Common myeloid progenitor, CD34-positive (primary cell): ENCODE measurements around the gene SLC25A43.

ENCODE experiments used
- CTCF ChIA-PET: fragments of 350-600 bp; sonication (Branson Sonifier 250); formaldehyde crosslinking; loops from one replicate; lab custom pipeline; 2021; ENCODE audit warnings: antibody characterized with exemption; lab: Charles Lee
- POLR2A ChIA-PET: fragments of 350-600 bp; sonication (Branson Sonifier 250); formaldehyde crosslinking; loops from one replicate; lab custom pipeline; 2021; ENCODE audit warnings: antibody characterized with exemption; lab: Charles Lee
- DNase-seq, 3 donors: peaks; one replicate each; pipeline versions ENCODE4 v3.0.0 to v3.0.0-alpha.2; 2013
- H3K27ac ChIP-seq, 2 experiments: 1 replicate in 1 of 2; 2 replicates in 1 of 2; pipeline ENCODE4 v1.7.0; 2013; ENCODE audit warnings: inconsistent platforms in 2 of 2, low read length in 2 of 2, mild to moderate bottlenecking in 2 of 2, low read depth in 1 of 2, moderate library complexity in 1 of 2; ENCODE audit not compliant: severe bottlenecking in 2 of 2, insufficient read depth in 1 of 2, poor library complexity in 1 of 2
- H3K27me3 ChIP-seq, 5 experiments: replicated peaks in 2 of 5; 1 replicate in 3 of 5; 2 replicates in 2 of 5; pipeline versions ENCODE4 v1.6.1 to v1.7.0; 2013; ENCODE audit warnings: low read length in 4 of 5, mild to moderate bottlenecking in 2 of 5, moderate library complexity in 2 of 5, inconsistent platforms in 1 of 5; ENCODE audit not compliant: insufficient read depth in 5 of 5, control insufficient read depth in 4 of 5
- H3K36me3 ChIP-seq, 4 experiments: 1 replicate in 2 of 4; 2 replicates in 2 of 4; pipeline versions ENCODE4 v1.6.1 to v1.7.0; 2013; ENCODE audit warnings: low read length in 3 of 4, control low read depth in 1 of 4, mild to moderate bottlenecking in 1 of 4; ENCODE audit not compliant: control insufficient read depth in 4 of 4, insufficient read depth in 4 of 4
- H3K4me1 ChIP-seq, 4 experiments: 1 replicate in 3 of 4; 2 replicates in 1 of 4; pipeline versions ENCODE4 v1.6.1 to v1.7.1; 2013; ENCODE audit warnings: low read length in 3 of 4, mild to moderate bottlenecking in 3 of 4, control low read depth in 1 of 4, inconsistent platforms in 1 of 4, moderate library complexity in 1 of 4; ENCODE audit not compliant: control insufficient read depth in 4 of 4, insufficient read depth in 4 of 4; ENCODE audit errors: control extremely low read depth in 1 of 4
- H3K4me3 ChIP-seq, 7 experiments: 1 replicate in 4 of 7; 2 replicates in 3 of 7; pipeline versions ENCODE4 v1.5.1 to v1.7.0; 2013; ENCODE audit warnings: mild to moderate bottlenecking in 7 of 7, low read length in 6 of 7, moderate library complexity in 6 of 7, inconsistent platforms in 2 of 7, low read depth in 2 of 7, control low read depth in 1 of 7; ENCODE audit not compliant: insufficient read depth in 4 of 7, control insufficient read depth in 1 of 7; ENCODE audit errors: extremely low read depth in 1 of 7
- H3K9me3 ChIP-seq, 5 experiments: 1 replicate in 4 of 5; 2 replicates in 1 of 5; pipeline versions ENCODE4 v1.6.1 to v1.7.1; 2013; ENCODE audit warnings: low read length in 4 of 5, mild to moderate bottlenecking in 2 of 5, inconsistent platforms in 1 of 5, low read depth in 1 of 5, moderate library complexity in 1 of 5; ENCODE audit not compliant: control insufficient read depth in 4 of 5, insufficient read depth in 2 of 5; ENCODE audit errors: control extremely low read depth in 1 of 5
- WGBS: methylation state at CpG from one replicate; pipeline ENCODE4 v1.1.5; 2013; ENCODE audit not compliant: insufficient coverage; 5-methylcytosine and 5-hydroxymethylcytosine counted together

SLC25A43 gene

GRCh38 chrX:119389871-119390501, 9.2 kb upstream of the SLC25A43 start:
- peaks cover 0 to 2% (median 0%) of the 10 kb centered on the region in 5 experiments for H3K9me3 ChIP-seq
- no peak for DNase-seq
- ChIA-PET POLR2A (no interaction called here), CTCF (interaction anchor here (1.9 kb wide), 1 partner anchor 122 kb away, joined by 4 read pairs; no protein-coding TSS in a partner anchor)
- H3K27me3 ChIP-seq, result no peaks in the 10 kb centered on the region
- H3K4me3 ChIP-seq, result no peak overlapping the region
- no peaks in the 10 kb centered on the region for H3K4me1 ChIP-seq
- WGBS, result 78% methylated on average over 7 of the region's 7 CpGs
- no peaks in the 10 kb centered on the region for H3K36me3 ChIP-seq
- H3K27ac ChIP-seq, result no peak overlapping the region

- no peaks in the 10 kb centered on the region for H3K27me3 ChIP-seq
- DNase-seq, result peak in 2 of 3 donors; percentile 41 to 50
- CTCF ChIA-PET, result interaction anchor here (1.9 kb wide), 1 partner anchor 121 kb away, joined by 4 read pairs; no protein-coding TSS in a partner anchor
- H3K27ac ChIP-seq, result no peak overlapping the region
- H3K36me3 ChIP-seq, result no peaks in the 10 kb centered on the region
- no peak overlapping the region for H3K4me3 ChIP-seq
- H3K4me1 ChIP-seq, result no peaks in the 10 kb centered on the region
- H3K9me3 ChIP-seq, result peaks cover 0 to 2% (median 0%) of the 10 kb centered on the region in 5 experiments
- POLR2A ChIA-PET, result no interaction called here
- WGBS, result 73% methylated on average over 3 of the region's 8 CpGs
These were observed 7.9 kb upstream of the SLC25A43 start for GRCh38 chrX:119391279-119391678.

- ChIA-PET CTCF (no interaction called here), POLR2A (no interaction called here)
- Histone ChIP-seq H3K9me3 (peaks cover 0 to 2% (median 0%) of the 10 kb centered on the region in 5 experiments), H3K27me3 (no peaks in the 10 kb centered on the region), H3K27ac (no peak overlapping the region), H3K36me3 (no peaks in the 10 kb centered on the region), H3K4me1 (peaks cover 0 to 3% (median under 1%) of the 10 kb centered on the region in 4 experiments), H3K4me3 (no peak overlapping the region)
- no CpG with 5 or more reads among the region's 2 CpGs for WGBS
- no peak for DNase-seq
These were observed 6.0 kb upstream of the SLC25A43 start for GRCh38 chrX:119393144-119393543.

GRCh38 chrX:119398587-119398973, 556 bp upstream of the SLC25A43 start:
- Histone ChIP-seq H3K4me3 (peak overlapping the region; percentile 46 to 74 (median 62)), H3K27ac (no peak overlapping the region), H3K9me3 (no peaks in the 10 kb centered on the region), H3K4me1 (peaks cover 0 to 20% (median 10%) of the 10 kb centered on the region in 4 experiments), H3K27me3 (peaks cover 0 to 6% (median 0%) of the 10 kb centered on the region in 5 experiments), H3K36me3 (no peaks in the 10 kb centered on the region)
- peak in 1 of 3 donors; percentile 18 for DNase-seq
- POLR2A ChIA-PET, result no interaction called here
- 31% methylated on average over 3 of the region's 3 CpGs for WGBS
- CTCF ChIA-PET, result interaction anchor here (0.6 kb wide), 1 partner anchor 11 kb away, joined by 3 read pairs; no protein-coding TSS in a partner anchor

GRCh38 chrX:119399772-119400101, 601 bp downstream of the SLC25A43 start:
- DNase-seq, result no peak
- Histone ChIP-seq H3K36me3 (no peaks in the 10 kb centered on the region), H3K4me3 (peak overlapping the region in 6 of 7 experiments; percentile 31 to 77 (median 62)), H3K9me3 (no peaks in the 10 kb centered on the region), H3K4me1 (peaks cover 0 to 20% (median 10%) of the 10 kb centered on the region in 4 experiments), H3K27ac (peak overlapping the region in 1 of 2 experiments; percentile 34), H3K27me3 (peaks cover 0 to 6% (median 0%) of the 10 kb centered on the region in 5 experiments)
- 41% methylated on average over 12 of the region's 12 CpGs for WGBS
- ChIA-PET CTCF (interaction anchor here (1.0 kb wide), 1 partner anchor 11 kb away, joined by 3 read pairs; no protein-coding TSS in a partner anchor), POLR2A (no interaction called here)

GRCh38 chrX:119401569-119401968, 2.4 kb downstream of the SLC25A43 start:
- CTCF ChIA-PET, result interaction anchor here (1.5 kb wide), 1 partner anchor 15 kb away, joined by 3 read pairs; no protein-coding TSS in a partner anchor
- no peak for DNase-seq
- Histone ChIP-seq H3K4me1 (peaks cover 0 to 20% (median 10%) of the 10 kb centered on the region in 4 experiments), H3K27ac (no peak overlapping the region), H3K36me3 (peaks cover 0 to 3% (median 0%) of the 10 kb centered on the region in 4 experiments), H3K4me3 (no peak overlapping the region), H3K27me3 (peaks cover 0 to 6% (median 0%) of the 10 kb centered on the region in 5 experiments), H3K9me3 (no peaks in the 10 kb centered on the region)
- POLR2A ChIA-PET, result no interaction called here
- 92% methylated on average over 2 of the region's 4 CpGs for WGBS

GRCh38 chrX:119402588-119402987, 3.5 kb downstream of the SLC25A43 start:
- Histone ChIP-seq H3K4me1 (peaks cover 0 to 20% (median 10%) of the 10 kb centered on the region in 4 experiments), H3K4me3 (no peak overlapping the region), H3K36me3 (peaks cover 0 to 11% (median 4%) of the 10 kb centered on the region in 4 experiments), H3K27ac (no peak overlapping the region), H3K9me3 (no peaks in the 10 kb centered on the region), H3K27me3 (peaks cover 0 to 6% (median 0%) of the 10 kb centered on the region in 5 experiments)
- 82% methylated on average over 2 of the region's 4 CpGs for WGBS
- ChIA-PET POLR2A (no interaction called here), CTCF (interaction anchor here (0.6 kb wide), 1 partner anchor 14 kb away, joined by 3 read pairs; no protein-coding TSS in a partner anchor)
- DNase-seq, result peak in 2 of 3 donors; percentile 26 to 32
